Measurements from ENCODE around the gene ONECUT3.
"Not testable (repeated sequence)": the region's sequence is repeated elsewhere in the genome, so short reads cannot be mapped to it uniquely, and the experiment has no call there.

The ONECUT3 gene

DNA sequence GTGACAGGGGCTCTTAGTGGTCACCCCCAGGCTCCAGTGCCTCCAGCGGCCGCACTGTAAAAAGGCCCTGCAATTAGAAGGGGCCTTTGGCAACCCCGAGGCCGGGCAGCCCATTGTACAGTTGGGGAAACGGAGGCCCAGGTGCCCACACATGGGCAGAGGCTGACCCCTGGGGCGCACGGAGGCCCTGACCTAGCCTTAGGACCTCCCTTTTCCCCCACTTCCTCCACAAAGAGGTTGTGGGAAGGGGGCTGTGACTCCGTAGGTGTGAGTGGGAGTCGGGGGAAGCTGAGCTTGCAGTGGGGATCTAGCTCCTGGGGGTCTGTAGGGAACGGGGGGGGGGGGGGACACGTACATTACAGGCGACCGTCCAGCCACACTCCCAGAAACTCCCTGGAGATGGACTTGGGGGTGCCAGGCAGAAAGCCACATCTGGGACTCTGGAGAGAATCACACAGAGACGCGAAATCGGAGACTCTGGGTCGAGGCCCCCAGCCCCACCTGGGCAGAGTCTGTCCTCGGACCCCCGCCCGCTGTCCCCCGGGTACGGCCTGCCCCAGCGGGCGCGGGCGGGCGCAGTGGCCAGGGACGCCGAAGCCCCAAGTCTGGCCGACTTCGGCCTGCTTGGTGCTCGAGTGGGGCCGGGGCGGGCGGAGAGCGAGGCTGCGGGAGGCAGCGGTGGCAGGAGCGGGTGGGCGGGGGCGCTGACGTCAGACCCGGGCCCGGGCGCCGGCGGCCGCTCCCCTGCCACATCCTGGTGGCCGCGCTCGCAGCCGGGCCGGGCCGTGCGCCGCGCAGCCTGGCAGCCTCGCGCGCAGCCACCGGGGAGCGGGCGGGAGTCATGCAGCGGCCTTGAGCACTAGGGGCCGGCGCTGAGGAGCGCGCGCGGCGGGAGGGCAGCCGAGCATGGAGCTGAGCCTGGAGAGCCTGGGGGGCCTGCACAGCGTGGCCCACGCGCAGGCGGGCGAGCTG is at the start of gene ONECUT3:
Gene ONECUT3 (plus strand): TSS at position 750 of the 972 bp plus-strand sequence. CDS start 157 bp downstream, at position 907.
- no peak for DNase-seq

DNA sequence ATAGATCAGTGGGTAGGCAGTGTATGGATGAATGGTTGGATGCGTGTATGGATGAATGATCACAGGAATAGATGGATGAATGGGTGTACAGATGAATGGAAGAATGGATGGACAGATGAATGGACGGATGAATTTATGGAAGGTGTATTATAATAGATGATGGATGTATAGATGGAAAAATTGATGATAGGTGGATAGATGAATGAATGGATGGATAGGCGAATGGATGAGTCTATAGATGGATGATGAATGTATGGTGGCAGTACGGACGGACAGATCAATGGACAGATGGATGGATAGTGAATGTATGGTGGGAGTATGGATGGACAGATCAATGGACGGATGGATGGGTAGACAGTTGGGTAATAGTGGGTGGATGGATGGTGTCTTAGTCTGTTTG is 49.0 kb upstream of the ONECUT3 start:
- DNase-seq, result no peak

DNA sequence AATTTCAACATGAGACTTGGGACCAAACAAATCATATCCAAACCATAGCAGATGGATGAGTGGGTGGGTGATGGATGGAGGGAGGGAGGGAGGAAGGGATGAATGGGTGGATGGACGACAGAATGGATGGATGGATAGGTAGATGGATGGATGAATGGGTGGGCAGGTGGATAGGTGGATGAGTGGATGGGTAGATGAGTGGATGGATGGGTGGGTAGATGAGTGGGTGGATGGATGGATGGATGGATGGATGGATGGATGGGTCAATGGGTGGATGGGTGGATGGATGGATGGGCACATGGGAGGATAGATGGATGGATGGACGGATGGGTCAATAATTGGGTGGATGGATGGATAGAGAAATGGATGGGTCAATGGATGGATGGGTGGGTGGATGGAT is 47.9 kb upstream of the ONECUT3 start:
- DNase-seq, result no peak

DNA sequence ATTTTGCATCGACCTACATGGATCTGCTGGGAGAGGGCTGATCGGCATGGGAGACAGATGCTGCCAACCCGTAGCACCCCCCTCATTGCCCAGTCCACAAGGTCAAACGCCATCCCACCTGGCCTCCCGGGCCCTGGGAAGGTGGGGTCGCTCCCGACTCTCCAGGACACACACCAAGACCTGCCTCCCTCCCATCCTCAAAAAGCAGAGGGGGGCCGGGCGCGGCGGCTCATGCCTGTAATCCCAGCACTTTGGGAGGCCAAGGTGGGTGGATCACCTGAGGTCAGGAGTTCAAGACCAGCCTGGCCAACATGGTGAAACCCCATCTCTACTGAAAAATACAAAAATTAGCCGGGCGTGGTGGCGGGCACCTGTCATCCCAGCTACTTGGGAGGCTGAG is 46.7 kb upstream of the ONECUT3 start:
- not testable (repeated sequence) for DNase-seq

DNA sequence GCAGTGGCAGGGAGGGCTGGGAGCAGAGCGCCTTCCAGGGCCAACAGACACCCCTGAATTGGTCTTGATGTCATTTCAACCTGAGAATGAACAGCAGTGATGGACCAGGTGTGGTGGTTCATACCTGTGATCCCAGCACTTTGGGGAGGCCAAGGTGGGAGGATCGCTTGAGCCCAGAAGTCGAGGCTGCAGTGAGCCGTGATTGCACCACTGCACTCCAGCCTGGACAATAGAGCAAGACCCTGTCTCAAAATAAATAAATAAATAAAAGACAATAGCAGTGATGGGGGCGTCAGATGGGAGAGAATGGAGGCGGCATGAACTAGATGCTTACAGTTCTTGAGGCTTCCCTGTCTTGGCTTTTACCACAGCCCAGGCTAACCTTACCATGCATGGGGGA is 46.1 kb upstream of the ONECUT3 start:
- no peak for DNase-seq

DNA sequence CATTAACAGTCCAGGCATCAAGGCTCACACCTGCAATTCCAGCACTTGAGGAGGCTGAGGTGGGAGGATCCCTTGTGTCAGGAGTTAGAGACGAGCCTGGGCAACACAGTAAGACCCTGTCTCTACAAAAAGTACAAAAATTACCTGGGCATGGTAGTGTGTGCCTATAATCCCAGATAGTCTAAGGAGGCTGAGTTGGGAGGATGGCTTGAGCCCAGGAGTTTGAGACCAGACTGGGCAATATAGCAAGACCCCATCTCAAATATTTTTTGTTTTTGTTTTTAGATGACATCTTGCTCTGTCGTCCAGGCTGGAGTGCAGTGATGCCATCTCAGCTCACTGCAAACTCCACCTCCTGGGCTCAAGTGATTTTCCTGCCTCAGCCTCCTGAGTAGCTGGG is 40.1 kb upstream of the ONECUT3 start:
- no peak for DNase-seq

DNA sequence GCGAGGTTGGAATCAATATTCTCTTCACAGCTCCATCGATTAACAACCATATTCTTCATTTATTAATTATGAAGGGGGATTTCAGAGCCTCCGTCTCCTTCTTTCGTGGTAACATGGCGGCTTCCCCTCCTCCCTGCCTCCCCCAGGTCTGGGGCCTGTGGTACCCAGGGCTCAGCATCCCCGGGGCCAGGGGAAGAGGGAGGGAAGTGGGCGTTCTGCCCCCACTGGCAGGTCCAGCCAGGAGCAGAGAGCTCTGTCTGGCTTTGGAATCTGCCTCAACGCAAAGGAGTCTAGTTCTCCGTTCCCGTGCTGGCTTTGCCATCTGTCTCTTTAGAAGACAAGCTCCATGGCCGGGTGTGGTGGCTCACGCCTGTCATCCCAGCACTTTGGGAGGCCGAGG is 37.8 kb upstream of the ONECUT3 start:
- DNase-seq, result no peak

DNA sequence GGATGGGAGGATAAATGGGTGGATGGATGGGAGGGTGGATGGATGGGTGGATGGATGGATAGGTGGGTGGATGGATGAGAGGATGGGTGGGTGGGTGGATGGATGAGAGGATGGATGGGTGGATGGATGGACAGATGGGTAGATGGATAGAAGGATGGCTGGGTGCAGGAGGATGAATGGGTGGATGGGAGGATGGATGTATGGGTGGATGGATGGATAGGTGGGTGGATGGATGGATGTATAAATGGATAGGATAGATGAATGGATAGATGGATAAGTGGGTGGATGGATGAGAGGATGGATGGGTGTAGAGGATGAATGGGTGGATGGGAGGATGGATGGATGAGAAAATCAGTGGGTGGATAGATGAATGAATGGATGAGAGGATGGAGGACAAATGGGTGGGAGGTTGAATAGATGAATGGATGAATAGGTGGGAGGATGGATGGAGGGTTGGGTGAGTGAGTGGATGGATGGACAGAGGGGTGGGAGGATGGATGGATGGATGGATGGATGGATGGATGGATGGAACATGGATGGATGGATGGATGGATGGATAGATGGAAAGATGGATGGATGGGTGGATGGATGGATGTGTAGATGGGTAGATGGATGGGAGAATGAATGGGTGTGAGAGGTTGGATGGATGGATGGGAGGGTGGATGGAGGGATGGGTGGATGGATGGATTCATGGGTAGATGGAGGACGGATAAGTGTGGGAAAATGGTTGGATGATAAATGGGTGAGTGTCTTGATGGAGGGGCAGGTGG is 35.9 kb upstream of the ONECUT3 start:
- DNase-seq, result no peak

DNA sequence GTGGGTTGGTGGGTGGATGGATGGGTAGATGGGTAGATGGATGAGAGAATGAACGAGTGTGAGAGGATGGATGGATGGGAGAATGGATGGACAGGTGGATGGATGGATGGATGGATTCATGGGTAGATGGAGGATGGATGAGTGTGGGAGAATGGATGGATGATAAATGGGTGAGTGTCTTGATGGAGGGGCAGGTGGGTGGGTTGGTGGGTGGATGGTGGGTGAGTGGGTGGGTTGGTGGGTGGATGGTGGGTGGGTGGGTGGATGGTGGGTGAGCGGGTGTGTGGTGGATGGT is 35.4 kb upstream of the ONECUT3 start:
- DNase-seq, result no peak

DNA sequence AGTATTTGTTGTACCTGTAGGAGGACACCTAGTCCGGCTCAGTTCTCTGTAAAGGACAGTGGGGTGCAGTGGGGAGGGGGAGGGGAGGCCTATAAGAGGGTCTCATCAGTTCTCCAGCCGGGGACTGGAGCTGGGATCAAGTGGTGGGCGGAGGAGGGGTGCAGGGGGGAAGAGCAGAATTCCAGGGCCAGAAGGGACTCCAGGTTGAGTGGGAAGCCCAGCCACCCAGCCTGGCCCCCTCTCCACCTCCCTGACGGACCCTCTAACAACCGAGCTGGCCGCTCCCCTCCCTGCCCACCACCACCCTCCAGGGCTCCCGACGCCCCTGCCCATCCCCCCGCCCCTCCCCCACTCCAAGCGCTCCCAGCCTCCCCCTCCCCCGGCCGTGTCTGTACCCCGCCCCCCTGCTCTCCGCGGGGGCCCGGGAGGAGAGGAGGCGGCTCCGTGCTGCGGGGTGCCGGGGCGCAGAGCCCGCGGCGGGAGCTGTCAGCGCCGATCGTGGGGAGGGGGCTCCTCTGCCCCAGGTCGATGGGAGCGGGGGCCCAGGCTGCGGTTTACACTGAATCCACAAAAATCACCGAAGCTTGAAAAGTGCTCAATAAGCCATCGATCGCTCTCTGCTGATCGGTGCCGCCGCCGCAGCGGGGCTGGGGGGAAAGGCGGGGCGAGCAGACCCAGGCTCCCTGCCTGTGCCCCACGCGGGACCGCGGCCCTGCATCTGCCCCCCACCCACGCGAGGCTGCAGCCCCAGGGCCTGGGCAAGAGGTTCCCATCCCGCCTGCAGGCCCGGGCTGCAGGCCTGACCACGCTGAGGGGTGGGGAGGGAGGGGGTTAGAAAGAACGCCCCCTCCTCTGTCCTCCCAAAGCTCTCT is 34.6 kb upstream of the ONECUT3 start:
- no peak for DNase-seq

DNA sequence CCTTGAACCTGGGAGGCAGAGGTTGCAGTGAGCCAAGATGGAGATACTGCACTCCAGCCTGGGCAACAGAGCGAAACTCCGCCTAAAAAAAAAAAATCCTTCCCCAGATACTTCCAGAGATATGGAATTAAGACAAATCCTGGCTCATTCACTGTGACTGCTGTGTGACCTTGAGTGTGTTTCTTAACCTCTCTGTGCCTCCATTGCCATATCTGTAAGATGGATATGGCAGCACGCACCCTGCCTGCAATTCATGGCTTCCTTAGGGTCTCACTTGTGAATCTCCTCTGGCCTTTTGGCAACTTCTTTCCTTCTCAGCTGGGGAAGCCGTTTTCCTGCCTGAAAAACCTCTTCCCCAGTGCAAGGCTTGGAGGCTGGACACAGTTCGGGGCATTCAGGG is 33.8 kb upstream of the ONECUT3 start:
- DNase-seq, result no peak

DNA sequence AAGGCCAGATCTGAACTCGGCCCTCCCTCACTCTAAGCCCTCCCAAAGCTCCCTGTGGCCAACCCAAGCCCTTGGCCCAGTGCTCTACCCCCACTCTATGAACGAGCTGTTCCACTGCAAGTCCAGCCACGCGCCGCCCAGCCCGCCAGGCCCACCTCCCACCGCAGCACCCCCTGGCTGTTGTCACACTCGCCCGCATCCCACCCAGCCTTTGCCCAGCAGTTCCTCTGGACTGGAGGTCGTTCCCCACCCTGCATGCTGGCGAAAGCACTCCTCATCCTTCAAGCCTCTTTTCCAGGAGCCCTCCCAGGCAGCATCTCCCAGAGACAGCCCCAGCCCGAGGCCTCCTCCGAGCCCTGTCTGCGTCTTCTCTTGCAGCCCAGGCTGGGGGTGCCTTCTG is 33.1 kb upstream of the ONECUT3 start:
- no peak for DNase-seq

DNA sequence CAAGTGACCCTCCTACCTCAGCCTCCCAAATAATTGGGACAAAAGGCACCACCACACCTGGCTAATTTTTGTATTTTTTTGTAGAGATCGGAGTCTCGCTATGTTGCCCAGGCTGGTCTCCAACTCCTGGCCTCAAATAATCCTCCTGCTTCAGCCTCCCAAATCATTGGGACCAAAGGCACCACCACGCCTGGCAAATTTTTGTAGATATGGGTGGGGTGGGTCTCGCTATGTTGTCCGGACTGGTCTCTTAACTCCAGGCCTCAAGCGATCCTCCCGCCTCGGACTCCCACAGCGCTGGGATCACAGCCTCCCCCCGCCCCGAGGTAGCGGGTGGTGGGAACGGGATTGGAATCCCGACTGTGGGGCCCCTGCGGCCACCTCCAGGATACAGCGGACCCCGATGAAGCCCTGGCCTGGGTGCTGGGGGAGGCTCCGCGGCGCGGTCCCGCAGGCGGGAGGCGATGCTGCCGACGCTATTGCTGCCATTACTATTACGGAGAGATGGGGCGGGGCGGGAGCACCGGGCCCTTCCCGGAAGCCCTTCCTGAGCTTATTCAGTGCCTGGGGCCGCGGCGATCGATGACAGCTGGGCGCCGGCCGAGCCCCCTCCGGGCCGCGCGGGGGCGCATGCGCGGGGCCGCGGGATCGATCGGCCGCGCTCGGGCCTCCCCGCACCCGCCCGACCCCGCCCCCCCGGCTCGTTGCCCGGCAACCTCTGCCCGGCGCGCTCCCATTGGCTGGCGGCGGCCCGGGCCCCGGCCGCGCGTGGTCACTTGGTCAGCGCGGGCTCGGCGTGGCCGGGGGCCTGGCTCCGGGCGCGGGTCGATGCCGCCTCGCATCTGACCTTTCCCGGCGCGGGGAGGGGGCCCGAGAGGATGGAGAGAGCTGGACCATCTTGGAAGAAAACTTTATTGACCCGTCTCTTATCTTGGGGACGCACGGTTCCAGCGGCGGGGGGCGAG is 27.9 kb upstream of the ONECUT3 start:
- no peak for DNase-seq

DNA sequence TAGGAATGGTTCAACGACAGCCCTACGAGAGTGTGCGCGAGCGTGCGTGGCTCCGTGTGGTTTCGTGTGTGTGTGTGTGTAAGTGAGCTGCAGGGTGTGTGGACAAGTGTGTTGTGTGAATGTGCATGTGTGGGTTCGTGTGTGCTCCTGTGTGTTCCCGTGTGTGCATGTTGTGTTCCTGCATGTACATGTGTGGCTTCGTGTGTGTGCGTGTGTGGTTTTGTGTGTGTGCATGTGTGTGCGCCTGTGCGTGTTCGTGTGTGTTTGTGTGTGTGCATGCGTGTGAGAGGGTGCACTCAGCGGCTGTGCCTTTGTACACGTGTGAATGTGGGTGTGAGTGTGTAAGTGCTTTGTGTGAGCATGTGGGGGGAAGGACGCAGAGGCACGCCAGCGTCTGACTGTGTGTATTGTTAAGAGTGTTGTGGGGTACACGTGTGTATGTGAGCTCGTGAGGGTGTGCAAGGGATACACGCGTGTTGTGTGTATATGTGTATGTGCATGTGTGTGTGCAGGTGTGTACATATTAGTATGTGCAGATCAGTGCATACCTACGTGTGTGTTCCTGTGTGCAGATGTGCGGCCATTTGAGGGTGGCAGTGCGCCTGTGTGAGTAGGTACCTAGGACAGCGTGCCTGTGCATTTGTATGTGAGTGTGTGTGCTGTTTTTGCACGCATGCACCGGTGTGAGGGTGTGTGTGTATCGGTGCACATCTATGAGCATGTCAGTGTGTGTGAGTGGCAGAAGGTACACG is 24.3 kb upstream of the ONECUT3 start:
- no peak for DNase-seq

DNA sequence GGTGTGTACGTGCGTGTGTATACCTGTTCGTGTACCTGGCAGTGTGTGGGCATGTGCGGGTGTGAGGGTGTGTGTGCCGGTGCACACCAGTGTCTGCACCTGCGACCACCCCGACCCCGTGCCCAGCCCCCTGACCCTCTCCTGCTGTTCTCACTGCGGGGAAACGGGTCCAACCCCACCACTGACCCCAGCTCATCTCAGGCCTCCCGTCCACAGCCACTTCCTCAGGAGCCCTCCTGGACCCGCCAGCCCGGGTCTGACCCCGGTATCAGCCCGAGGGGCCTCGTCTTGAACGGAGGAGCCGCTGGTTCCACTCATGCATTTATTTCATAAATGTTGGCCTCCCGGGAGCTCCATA is 23.8 kb upstream of the ONECUT3 start:
- DNase-seq, result no peak

DNA sequence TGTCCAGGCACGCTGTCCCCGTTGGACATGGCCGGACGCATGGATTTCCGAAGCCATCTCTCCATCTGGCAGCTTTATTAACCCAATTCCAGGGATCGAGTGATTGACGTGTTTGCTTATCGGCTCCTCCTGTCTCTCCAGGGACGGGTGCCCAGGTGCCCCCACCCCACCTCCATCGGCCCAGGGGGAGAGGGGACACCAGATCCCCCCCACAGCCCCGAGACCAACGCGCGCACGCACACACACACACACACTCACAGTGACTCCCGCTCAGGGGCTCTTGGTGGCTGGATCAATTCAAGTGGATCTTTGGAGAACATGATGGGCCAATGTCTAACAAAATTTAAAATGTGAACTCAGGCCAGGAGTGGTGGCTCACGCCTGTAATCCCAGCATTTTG is 23.1 kb upstream of the ONECUT3 start:
- no peak for DNase-seq

DNA sequence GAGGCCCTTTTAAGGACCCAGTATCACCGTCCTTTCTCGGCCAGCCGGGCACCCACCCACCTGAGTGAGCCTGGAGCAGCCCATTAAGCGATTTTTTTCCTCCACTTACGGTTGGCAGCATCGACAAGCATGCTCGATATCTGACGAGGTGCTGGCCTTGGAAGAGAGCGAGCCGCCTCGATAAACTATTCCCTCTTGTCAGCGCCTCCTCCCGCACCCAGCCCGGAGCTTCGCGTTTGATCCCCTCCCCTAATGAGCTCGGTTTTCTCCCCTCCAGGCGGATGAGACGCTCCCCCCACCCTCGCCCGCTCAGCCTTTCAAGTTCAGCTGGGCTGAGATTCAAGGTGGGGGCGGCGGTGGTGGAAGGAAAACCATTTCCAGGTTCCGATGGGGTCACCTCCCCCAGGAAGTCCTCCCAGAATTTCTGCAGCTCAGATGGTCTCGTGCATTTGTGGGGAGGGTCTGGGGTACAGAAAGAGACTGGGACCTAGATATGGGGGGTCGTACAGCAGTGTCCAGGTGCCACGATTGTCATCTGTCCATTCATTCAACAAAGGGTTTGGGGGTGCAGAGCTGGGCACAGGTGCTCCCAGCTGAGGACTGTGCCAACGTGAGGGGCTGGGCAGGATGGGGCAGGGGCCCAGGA is 18.9 kb upstream of the ONECUT3 start:
- no peak for DNase-seq

DNA sequence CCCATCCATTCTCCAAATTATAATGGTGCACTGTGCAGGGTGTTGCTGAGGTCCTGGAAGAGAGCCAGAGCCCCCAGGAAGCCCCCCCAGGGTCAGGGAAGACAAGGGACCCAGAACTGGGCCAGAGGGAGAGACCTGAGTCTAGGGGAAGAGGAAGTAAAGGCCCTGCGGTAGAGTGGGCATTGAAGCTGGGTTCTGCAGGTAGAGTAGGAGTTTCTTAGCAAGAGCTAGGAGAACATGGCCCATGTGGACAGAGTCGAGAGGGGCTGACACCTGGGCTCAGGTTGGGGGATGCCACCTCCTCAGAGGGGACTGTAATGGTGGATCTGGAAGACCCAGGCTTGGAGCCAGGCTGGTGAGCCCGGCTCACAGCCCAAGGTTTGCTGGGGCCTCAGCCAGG is 17.0 kb upstream of the ONECUT3 start:
- DNase-seq, result no peak

DNA sequence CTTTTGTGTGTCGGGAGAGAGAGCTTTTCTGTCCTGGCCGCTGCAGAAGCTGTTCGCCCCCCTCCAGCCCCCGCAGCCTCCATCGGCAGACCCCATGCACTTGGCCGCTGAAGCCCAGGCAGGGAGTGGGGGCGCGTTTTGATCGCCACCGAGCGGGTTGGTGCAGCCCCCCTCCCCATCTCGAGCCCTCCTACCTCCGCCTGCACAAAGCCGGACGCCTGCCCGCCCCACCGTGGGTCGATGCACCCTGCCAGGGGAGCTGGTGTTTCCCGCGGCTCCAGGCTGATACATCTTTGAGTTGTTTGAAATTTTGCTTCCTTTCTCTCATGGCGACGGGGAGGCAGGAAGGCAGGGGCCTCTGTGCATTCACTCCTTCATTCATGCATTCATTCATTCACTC is 16.4 kb upstream of the ONECUT3 start:
- DNase-seq, result no peak

DNA sequence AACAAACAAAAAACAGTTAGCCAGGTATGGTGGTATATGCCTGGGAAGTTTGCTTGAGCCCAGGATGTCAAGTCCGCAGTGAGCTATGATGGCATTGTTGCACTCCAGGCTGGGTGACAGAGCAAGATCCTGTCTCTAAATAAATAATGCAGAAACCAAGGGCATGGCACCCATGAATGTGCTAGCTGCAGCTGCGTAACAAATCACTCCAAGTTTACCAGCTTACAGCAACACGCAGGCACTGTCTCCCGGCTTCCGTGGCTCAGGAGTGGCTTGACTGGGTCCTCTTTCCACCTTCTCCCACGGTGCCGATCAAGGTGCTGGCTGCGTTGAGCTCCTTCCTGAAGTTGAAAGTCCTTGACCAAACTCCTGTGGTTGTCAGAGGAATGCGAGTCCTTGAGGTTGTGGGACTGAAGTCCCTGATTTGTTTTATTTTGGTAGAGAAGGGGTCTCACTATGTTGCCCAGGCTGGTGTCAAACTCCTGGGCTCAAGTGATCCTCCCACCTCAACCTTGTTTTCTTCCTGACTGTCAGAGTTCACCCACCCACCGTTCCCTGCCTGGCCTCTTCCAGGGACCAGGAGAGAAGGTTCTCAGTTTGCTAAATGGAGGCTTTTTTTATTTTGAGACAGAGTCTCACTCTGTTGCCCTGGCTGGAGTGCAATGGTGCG is 13.2 kb upstream of the ONECUT3 start:
- DNase-seq, result no peak
